Type B pancreatic cell (in vitro differentiated cells): ENCODE data around the gene LDAH. TPM values are rescaled to one million over a fixed set of nuclear protein-coding genes. Genes with fewer than 3 reads are reported as not detected.

Experiments
- DNase-seq: peaks from one replicate; pipeline ENCODE4 v3.0.0; 2021; ENCODE audit warnings: mixed read lengths; ENCODE audit not compliant: unreplicated experiment; ENCODE audit errors: extremely low spot score
- H3K27ac Mint-ChIP-seq: 2 replicates; pipeline ENCODE4 v1.8.0; 2021; ENCODE audit warnings: mild to moderate bottlenecking, mixed read lengths
- H3K27me3 Mint-ChIP-seq: 2 replicates; pipeline ENCODE4 v1.8.0; 2021; ENCODE audit warnings: mixed read lengths
- H3K36me3 Mint-ChIP-seq: 2 replicates; pipeline ENCODE4 v1.8.0; 2021; ENCODE audit warnings: mixed read lengths
- H3K4me1 Mint-ChIP-seq: one replicate; pipeline ENCODE4 v1.8.0; 2021; ENCODE audit warnings: mixed read lengths; ENCODE audit not compliant: unreplicated experiment
- H3K4me3 Mint-ChIP-seq: 2 replicates; pipeline ENCODE4 v1.8.0; 2021; ENCODE audit warnings: mild to moderate bottlenecking, mixed read lengths
- H3K9me3 Mint-ChIP-seq: 2 replicates; pipeline ENCODE4 v1.8.0; 2021; ENCODE audit warnings: mixed read lengths
- CTCF ChIP-seq: fragments of 200-600 bp; sonication (generic); conservative IDR thresholded peaks from 2 replicates; pipeline ENCODE4 v1.5.0; 2021; ENCODE audit warnings: antibody characterized with exemption, mild to moderate bottlenecking
- total RNA-seq: library from RNA; stranded (reverse); gene quantifications from 2 replicates; pipeline ENCODE4 v1.2.1, GENCODE V29; 2021; ENCODE audit warnings: low replicate concordance

Gene LDAH
- total RNA-seq, 1 donor from 2014 or later, result 30.1 TPM

GRCh38 chr2:20635675-20636584, 187.0 kb downstream of the LDAH start:
- no peaks in the 10 kb centered on the region for H3K9me3 Mint-ChIP-seq

GRCh38 chr2:20635113-20635510, 187.8 kb downstream of the LDAH start:
- peaks cover 17% of the 10 kb centered on the region for H3K4me1 Mint-ChIP-seq
- peak overlapping the region; percentile 84 for H3K27ac Mint-ChIP-seq
- TF ChIP-seq CTCF, result no peak
- H3K36me3 Mint-ChIP-seq, result peaks cover 8% of the 10 kb centered on the region
- H3K4me3 Mint-ChIP-seq, result no peak overlapping the region
- H3K27me3 Mint-ChIP-seq, result no peaks in the 10 kb centered on the region
- DNase-seq, result no peak
- no peaks in the 10 kb centered on the region for H3K9me3 Mint-ChIP-seq

More at GRCh38 chr2:20635675-20636584, 187.0 kb downstream of the LDAH start:
- Mint-ChIP-seq H3K27ac (peak overlapping the region; percentile 84), H3K4me1 (peaks cover 17% of the 10 kb centered on the region), H3K27me3 (no peaks in the 10 kb centered on the region), H3K4me3 (no peak overlapping the region), H3K36me3 (peaks cover 5% of the 10 kb centered on the region)
- peak; percentile 97 for TF ChIP-seq CTCF
- DNase-seq, result peak; percentile 94

- Mint-ChIP-seq H3K4me3 (no peak overlapping the region), H3K4me1 (peaks cover 17% of the 10 kb centered on the region), H3K27ac (peak overlapping the region; percentile 84), H3K27me3 (no peaks in the 10 kb centered on the region), H3K36me3 (peaks cover 7% of the 10 kb centered on the region), H3K9me3 (no peaks in the 10 kb centered on the region)
- no peak for DNase-seq
- TF ChIP-seq CTCF, result no peak
Measured at GRCh38 chr2:20634507-20635112, 188.3 kb downstream of the LDAH start.

Other genes starting within 250 kb of the LDAH start
- 22.1 and 24.3 TPM in 2 replicates for gene HS1BP3, start 172.0 kb downstream of the LDAH start, total RNA-seq
- gene GDF7, start 156.0 kb downstream of the LDAH start, total RNA-seq, result 0.31 and 24.3 TPM in 2 replicates
- gene APOB, start 221.0 kb upstream of the LDAH start, total RNA-seq, result 19.6 and 70.3 TPM in 2 replicates